Measurements from ENCODE around the gene GNG7. TPM values are rescaled to one million over a fixed set of nuclear protein-coding genes. Genes with fewer than 3 reads are reported as not detected.

Gene GNG7
- total RNA-seq, 4 donors from 2014 or later = 2.1 to 4.3 (median 3.0) TPM

- H3K4me1 ChIP-seq = peaks cover 49% of the 10 kb centered on the region
- peak overlapping the region; percentile 50 for H3K4me3 ChIP-seq
- H3K36me3 ChIP-seq = no peaks in the 10 kb centered on the region
- H3K9me3 ChIP-seq = no peaks in the 10 kb centered on the region
- TF ChIP-seq, protein P1, sequence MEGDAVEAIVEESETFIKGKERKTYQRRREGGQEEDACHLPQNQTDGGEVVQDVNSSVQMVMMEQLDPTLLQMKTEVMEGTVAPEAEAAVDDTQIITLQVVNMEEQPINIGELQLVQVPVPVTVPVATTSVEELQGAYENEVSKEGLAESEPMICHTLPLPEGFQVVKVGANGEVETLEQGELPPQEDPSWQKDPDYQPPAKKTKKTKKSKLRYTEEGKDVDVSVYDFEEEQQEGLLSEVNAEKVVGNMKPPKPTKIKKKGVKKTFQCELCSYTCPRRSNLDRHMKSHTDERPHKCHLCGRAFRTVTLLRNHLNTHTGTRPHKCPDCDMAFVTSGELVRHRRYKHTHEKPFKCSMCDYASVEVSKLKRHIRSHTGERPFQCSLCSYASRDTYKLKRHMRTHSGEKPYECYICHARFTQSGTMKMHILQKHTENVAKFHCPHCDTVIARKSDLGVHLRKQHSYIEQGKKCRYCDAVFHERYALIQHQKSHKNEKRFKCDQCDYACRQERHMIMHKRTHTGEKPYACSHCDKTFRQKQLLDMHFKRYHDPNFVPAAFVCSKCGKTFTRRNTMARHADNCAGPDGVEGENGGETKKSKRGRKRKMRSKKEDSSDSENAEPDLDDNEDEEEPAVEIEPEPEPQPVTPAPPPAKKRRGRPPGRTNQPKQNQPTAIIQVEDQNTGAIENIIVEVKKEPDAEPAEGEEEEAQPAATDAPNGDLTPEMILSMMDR (IDR thresholded peaks at IDR 0.05) = peak; percentile 72 to 78
- TF ChIP-seq EP300 (IDR thresholded peaks at IDR 0.05) = no peak
- TF ChIP-seq POLR2AphosphoS5 (IDR thresholded peaks at IDR 0.05) = peak in 2 of 3 donors; percentile 62 to 76
- H3K27ac ChIP-seq = peak overlapping the region; percentile 82
- 0% methylated on average over 19 of the region's 47 CpGs for WGBS
- peak; percentile 91 to 95 for DNase-seq (ENCODE audit: low spot score in 2 of 2)
- no peaks in the 10 kb centered on the region for H3K27me3 ChIP-seq
Observed at GRCh38 chr19:2578901-2579677, 123.4 kb downstream of the GNG7 start.

GRCh38 chr19:2578391-2578890, 124.1 kb downstream of the GNG7 start:
- H3K4me3 ChIP-seq = peak overlapping the region; percentile 50
- DNase-seq (ENCODE audit: low spot score in 2 of 2) = peak in 1 of 2 donors; percentile 76
- no peaks in the 10 kb centered on the region for H3K9me3 ChIP-seq
- TF ChIP-seq POLR2AphosphoS5 (IDR thresholded peaks at IDR 0.05) (no peak), POLR2A (IDR thresholded peaks at IDR 0.05) (no peak), EP300 (IDR thresholded peaks at IDR 0.05) (no peak)
- peaks cover 49% of the 10 kb centered on the region for H3K4me1 ChIP-seq
- 28% methylated on average over 2 of the region's 13 CpGs for WGBS
- H3K27ac ChIP-seq = peak overlapping the region; percentile 82
- H3K36me3 ChIP-seq = no peaks in the 10 kb centered on the region
- no peaks in the 10 kb centered on the region for H3K27me3 ChIP-seq

GRCh38 chr19:2577722-2578335, 124.7 kb downstream of the GNG7 start:
- DNase-seq (ENCODE audit: low spot score in 2 of 2) = peak in 1 of 2 donors; percentile 69
- TF ChIP-seq POLR2A (IDR thresholded peaks at IDR 0.05) = no peak
- TF ChIP-seq, protein P1 (IDR thresholded peaks at IDR 0.05) = no peak
- TF ChIP-seq EP300 (IDR thresholded peaks at IDR 0.05) = no peak
- TF ChIP-seq POLR2AphosphoS5 (IDR thresholded peaks at IDR 0.05) = no peak
- Histone ChIP-seq H3K4me3 (peak overlapping the region; percentile 50), H3K9me3 (no peaks in the 10 kb centered on the region), H3K4me1 (peaks cover 49% of the 10 kb centered on the region), H3K27ac (peak overlapping the region; percentile 82), H3K27me3 (no peaks in the 10 kb centered on the region), H3K36me3 (no peaks in the 10 kb centered on the region)
- WGBS = 74% methylated on average over 18 of the region's 18 CpGs

DNA sequence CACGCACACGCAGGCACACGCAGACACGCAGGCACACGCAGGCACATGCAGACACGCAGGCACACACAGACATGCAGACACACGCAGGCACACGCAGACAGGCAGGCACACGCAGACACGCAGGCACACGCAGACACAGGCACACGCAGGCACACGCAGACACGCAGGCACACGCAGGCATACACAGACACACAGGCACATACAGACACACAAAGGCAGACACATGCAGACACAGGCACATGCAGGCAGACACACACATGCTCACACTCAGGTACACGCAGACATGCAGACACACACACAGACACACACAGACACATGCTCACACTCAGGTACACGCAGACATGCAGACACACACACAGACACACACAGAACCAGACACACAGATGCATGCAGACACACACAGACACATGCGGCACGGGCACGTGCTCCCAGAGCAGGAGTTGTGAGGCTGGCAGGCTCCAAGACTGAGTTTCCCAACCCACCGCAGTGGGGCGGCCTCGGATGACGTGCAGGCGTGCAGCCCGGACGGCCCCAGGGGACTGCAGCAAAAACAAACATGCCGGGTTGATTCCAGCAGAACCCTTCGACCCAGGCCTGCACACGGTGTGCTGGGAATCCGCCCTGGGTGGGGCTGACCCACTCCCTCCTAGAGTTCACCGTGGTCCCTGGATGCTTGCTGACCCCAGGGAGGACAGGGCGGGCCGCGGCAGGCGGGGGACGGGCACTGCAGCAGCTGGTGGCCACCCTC, 126.6 kb downstream of the GNG7 start:
- TF ChIP-seq EP300 (IDR thresholded peaks at IDR 0.05) (peak; percentile 52), POLR2A (IDR thresholded peaks at IDR 0.05) (no peak), POLR2AphosphoS5 (IDR thresholded peaks at IDR 0.05) (peak; percentile 36 to 96 (median 91))
- TF ChIP-seq, protein P1 (IDR thresholded peaks at IDR 0.05) = no peak
- peak; percentile 95 for DNase-seq (ENCODE audit: low spot score in 2 of 2)
- Histone ChIP-seq H3K27ac (peak overlapping the region; percentile 82), H3K27me3 (no peaks in the 10 kb centered on the region), H3K36me3 (no peaks in the 10 kb centered on the region), H3K4me3 (no peak overlapping the region), H3K9me3 (no peaks in the 10 kb centered on the region), H3K4me1 (peaks cover 49% of the 10 kb centered on the region)
- WGBS = 42% methylated on average over 15 of the region's 37 CpGs

GRCh38 chr19:2574971-2575630, 127.4 kb downstream of the GNG7 start:
- Histone ChIP-seq H3K9me3 (no peaks in the 10 kb centered on the region), H3K4me1 (peaks cover 49% of the 10 kb centered on the region), H3K27ac (no peak overlapping the region), H3K4me3 (no peak overlapping the region), H3K36me3 (no peaks in the 10 kb centered on the region), H3K27me3 (no peaks in the 10 kb centered on the region)
- 90% methylated on average over 19 of the region's 19 CpGs for WGBS
- DNase-seq (ENCODE audit: low spot score in 2 of 2) = peak; percentile 50 to 58
- TF ChIP-seq POLR2A (IDR thresholded peaks at IDR 0.05) = no peak
- TF ChIP-seq, protein P1 (IDR thresholded peaks at IDR 0.05) = no peak
- no peak for TF ChIP-seq EP300 (IDR thresholded peaks at IDR 0.05)
- no peak for TF ChIP-seq POLR2AphosphoS5 (IDR thresholded peaks at IDR 0.05)

Measured in suprapubic skin (tissue), 4 donors.